SK-N-SH treated with all-trans-retinoic acid at 6 μM for 48 hours (cell line): ENCODE results near the gene VPS25.
"Not testable (repeated sequence)": the region's sequence is repeated elsewhere in the genome, so short reads cannot be mapped to it uniquely, and the experiment has no call there.

Experiments
- ATAC-seq: fragments of 200-7000 bp; cut with Tn5 transposase; 3 replicates; pipeline ENCODE4 v1.9.1; 2020; ENCODE audit warnings: mild to moderate bottlenecking, moderate library complexity
- ARNTL ChIP-seq: fragments of 450-650 bp; formaldehyde crosslinking; IDR thresholded peaks from 2 replicates; pipeline ENCODE4 v1.5.0; 2020; ENCODE audit warnings: low read depth, mild to moderate bottlenecking, moderate library complexity, borderline replicate concordance
- CSDC2 ChIP-seq: fragments of 250-450 bp; sonication (Bioruptor Pico); IDR thresholded peaks from 2 replicates; pipeline ENCODE4 v1.5.0; 2020; ENCODE audit warnings: mild to moderate bottlenecking, moderate library complexity
- ESRRG ChIP-seq: fragments of 250-450 bp; sonication (Bioruptor Pico); IDR thresholded peaks from 2 replicates; pipeline ENCODE4 v1.6.1; 2021; ENCODE audit warnings: mild to moderate bottlenecking
- ISL1 ChIP-seq: fragments of 250-450 bp; sonication (Bioruptor Pico); IDR thresholded peaks from 2 replicates; pipeline ENCODE4 v2.1.2; 2022; ENCODE audit warnings: mild to moderate bottlenecking, moderate library complexity
- PPARA ChIP-seq: fragments of 250-450 bp; sonication (Bioruptor Pico); IDR thresholded peaks from 2 replicates; pipeline ENCODE4 v1.5.0; 2020; ENCODE audit warnings: mild to moderate bottlenecking, borderline replicate concordance
- SNAI2 ChIP-seq: fragments of 250-450 bp; sonication (Bioruptor Pico); IDR thresholded peaks from 2 replicates; pipeline ENCODE4 v1.5.0; 2020; ENCODE audit warnings: mild to moderate bottlenecking, moderate library complexity
- TCF4 ChIP-seq: fragments of 250-450 bp; sonication (Bioruptor Pico); IDR thresholded peaks from 2 replicates; pipeline ENCODE4 v1.8.0; 2021; ENCODE audit warnings: mild to moderate bottlenecking, moderate library complexity, borderline replicate concordance
- ZC3H10 ChIP-seq: fragments of 250-450 bp; sonication (Bioruptor Pico); IDR thresholded peaks from 2 replicates; pipeline ENCODE4 v1.5.1; 2021; ENCODE audit warnings: mild to moderate bottlenecking, moderate library complexity
- ZFP3 ChIP-seq: fragments of 250-450 bp; sonication (Bioruptor Pico); IDR thresholded peaks from 2 replicates; pipeline ENCODE4 v1.5.0; 2020; ENCODE audit warnings: mild to moderate bottlenecking, moderate library complexity
- ZFP30 ChIP-seq: fragments of 450-650 bp; formaldehyde crosslinking; IDR thresholded peaks from 2 replicates; pipeline ENCODE4 v1.5.0; 2022; ENCODE audit warnings: mild to moderate bottlenecking, moderate library complexity
- ZNF565 ChIP-seq: fragments of 450-650 bp; formaldehyde crosslinking; conservative IDR thresholded peaks from 2 replicates; pipeline ENCODE4 v1.5.0; 2020; ENCODE audit warnings: low read depth, mild to moderate bottlenecking, moderate library complexity
- ZNF70 ChIP-seq: fragments of 450-650 bp; formaldehyde crosslinking; IDR thresholded peaks from 2 replicates; pipeline ENCODE4 v1.5.0; 2020; ENCODE audit warnings: mild to moderate bottlenecking, moderate library complexity
- ZNF8 ChIP-seq: fragments of 450-650 bp; formaldehyde crosslinking; IDR thresholded peaks from 2 replicates; pipeline ENCODE4 v1.5.0; 2020; ENCODE audit warnings: mild to moderate bottlenecking, moderate library complexity
- TF ChIP-seq, protein P1 (sequence below): fragments of 250-450 bp; sonication (Bioruptor Pico); IDR thresholded peaks from 2 replicates; pipeline ENCODE4 v1.5.1; 2021; ENCODE audit warnings: mild to moderate bottlenecking, moderate library complexity
- TF ChIP-seq, protein P2 (sequence below): fragments of 250-450 bp; sonication (Bioruptor Pico); IDR thresholded peaks from 2 replicates; pipeline ENCODE4 v1.8.0; 2020; ENCODE audit warnings: mild to moderate bottlenecking, moderate library complexity, borderline replicate concordance
- TF ChIP-seq, protein P3 (sequence below): fragments of 250-450 bp; sonication (Bioruptor Pico); IDR thresholded peaks from 2 replicates; pipeline ENCODE4 v1.5.0; 2020; ENCODE audit warnings: mild to moderate bottlenecking, moderate library complexity

Gene VPS25

DNA sequence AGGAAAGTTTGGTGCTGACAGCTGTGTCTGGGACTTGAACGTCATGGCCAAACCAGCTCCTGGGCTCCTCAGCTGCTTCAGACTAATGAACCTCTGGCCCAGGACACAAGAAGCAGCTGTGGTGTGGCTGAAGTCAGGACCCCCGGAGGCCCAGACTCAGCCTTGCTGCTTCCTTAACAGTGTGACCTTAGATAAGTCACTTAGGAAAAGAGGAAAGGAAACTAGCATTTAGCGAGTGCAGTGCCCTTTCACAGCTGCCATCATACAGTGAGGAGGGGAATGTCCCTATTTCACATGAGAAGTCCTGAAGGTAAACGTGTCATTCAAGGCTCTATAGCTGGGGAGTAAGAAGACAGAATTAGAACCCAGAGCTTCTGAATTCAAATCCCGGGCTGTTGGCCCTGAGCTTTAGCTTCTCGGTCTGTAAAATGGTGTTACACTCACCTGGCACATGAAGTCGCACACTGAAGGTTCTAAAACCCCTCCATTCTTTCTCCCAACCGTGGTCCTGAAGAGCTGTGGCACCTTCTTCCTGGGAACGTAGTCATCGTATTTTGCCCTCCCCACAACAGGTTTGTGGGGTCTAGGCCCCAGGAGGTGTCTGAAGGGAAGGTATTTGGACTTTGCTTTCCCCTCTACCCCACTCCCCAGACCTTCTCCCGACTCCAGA lies 13.1 kb upstream of the VPS25 start:
- ATAC-seq = no peak
- TF ChIP-seq ISL1 (CRISPR knock-in tag) = no peak

DNA sequence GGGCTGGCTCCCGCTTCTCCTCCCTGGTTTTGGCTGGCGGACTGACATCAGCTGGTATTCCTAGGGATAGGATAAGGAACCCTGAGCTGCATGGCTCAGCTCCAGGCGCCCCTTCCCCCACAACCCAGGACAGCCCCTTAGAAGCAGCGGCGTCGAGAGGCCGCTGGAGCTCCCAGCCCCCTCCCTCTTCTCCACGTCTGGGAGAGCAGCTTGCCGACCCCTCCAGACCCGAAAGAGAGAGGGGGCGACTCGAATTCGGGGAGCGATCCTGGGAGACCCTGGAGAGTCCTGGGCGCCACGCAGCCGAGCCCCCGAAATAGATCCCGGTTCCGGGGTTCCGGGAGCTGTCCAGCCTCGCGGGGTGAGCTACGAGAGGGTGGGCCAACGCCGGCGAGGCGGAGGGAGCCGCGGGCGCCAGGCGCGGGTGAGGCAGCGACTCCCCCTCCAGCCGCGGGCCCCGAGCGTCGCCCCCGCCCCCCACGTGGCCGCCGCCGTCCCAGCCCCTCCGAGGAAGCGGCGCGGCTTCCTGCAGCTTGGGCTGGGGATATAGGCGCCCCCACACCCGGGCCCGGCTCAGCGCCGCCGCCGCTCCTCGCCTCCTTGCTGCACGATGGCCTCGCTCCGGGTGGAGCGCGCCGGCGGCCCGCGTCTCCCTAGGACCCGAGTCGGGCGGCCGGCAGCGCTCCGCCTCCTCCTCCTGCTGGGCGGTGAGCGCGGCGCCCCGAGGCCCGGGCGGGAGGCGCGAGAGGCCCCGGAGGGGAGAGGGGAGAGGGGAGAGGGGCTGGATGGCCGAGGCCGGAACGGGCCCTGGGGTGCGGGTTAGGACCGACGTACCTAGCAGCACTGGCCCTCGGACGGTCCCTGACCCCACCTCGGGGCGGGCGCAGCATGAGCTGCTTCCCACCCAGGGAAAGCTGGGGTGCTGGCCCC lies 12.3 kb upstream of the VPS25 start, which contains the start of gene RAMP2:
Gene RAMP2 (plus strand): TSS at position 576 of the 930 bp plus-strand sequence. CDS start 35 bp downstream, at position 611.
- TF ChIP-seq ARNTL (CRISPR knock-in tag) (no peak), PPARA (no peak), ZFP30 (CRISPR knock-in tag) (no peak), ISL1 (CRISPR knock-in tag) (no peak), SNAI2 (CRISPR knock-in tag) (no peak), TCF4 (CRISPR knock-in tag) (no peak), ZC3H10 (no peak), CSDC2 (CRISPR knock-in tag) (no peak), ZNF8 (CRISPR knock-in tag) (no peak), ESRRG (no peak)
- TF ChIP-seq, protein P1, sequence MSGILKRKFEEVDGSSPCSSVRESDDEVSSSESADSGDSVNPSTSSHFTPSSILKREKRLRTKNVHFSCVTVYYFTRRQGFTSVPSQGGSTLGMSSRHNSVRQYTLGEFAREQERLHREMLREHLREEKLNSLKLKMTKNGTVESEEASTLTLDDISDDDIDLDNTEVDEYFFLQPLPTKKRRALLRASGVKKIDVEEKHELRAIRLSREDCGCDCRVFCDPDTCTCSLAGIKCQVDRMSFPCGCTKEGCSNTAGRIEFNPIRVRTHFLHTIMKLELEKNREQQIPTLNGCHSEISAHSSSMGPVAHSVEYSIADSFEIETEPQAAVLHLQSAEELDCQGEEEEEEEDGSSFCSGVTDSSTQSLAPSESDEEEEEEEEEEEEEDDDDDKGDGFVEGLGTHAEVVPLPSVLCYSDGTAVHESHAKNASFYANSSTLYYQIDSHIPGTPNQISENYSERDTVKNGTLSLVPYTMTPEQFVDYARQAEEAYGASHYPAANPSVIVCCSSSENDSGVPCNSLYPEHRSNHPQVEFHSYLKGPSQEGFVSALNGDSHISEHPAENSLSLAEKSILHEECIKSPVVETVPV = no peak
- TF ChIP-seq, protein P2, sequence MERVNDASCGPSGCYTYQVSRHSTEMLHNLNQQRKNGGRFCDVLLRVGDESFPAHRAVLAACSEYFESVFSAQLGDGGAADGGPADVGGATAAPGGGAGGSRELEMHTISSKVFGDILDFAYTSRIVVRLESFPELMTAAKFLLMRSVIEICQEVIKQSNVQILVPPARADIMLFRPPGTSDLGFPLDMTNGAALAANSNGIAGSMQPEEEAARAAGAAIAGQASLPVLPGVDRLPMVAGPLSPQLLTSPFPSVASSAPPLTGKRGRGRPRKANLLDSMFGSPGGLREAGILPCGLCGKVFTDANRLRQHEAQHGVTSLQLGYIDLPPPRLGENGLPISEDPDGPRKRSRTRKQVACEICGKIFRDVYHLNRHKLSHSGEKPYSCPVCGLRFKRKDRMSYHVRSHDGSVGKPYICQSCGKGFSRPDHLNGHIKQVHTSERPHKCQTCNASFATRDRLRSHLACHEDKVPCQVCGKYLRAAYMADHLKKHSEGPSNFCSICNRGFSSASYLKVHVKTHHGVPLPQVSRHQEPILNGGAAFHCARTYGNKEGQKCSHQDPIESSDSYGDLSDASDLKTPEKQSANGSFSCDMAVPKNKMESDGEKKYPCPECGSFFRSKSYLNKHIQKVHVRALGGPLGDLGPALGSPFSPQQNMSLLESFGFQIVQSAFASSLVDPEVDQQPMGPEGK (CRISPR knock-in tag) = no peak
- TF ChIP-seq, all 23 proteins: peak for 0
- ATAC-seq = peak; percentile 55

DNA sequence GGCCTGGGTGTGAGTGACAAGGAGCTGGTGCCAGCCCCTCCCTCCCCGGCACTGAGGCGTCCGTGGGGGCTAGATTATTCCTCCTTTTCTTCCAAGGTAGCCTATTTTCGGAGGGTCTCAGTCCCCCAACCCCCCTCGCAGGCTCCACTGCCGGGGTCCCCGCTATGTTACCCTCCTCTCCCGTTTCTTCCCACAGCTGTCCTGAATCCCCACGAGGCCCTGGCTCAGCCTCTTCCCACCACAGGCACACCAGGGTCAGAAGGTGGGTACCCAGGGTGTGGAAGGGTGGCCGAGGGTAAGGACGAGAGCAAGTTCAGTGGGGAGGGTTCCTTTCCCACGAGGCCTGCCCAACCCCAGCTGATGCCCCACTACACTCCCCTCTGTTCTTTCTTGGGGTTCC lies 11.6 kb upstream of the VPS25 start:
- TF ChIP-seq ZNF8 (CRISPR knock-in tag) (no peak), ZC3H10 (no peak), ZFP3 (CRISPR knock-in tag) (no peak)
- TF ChIP-seq, protein P3, sequence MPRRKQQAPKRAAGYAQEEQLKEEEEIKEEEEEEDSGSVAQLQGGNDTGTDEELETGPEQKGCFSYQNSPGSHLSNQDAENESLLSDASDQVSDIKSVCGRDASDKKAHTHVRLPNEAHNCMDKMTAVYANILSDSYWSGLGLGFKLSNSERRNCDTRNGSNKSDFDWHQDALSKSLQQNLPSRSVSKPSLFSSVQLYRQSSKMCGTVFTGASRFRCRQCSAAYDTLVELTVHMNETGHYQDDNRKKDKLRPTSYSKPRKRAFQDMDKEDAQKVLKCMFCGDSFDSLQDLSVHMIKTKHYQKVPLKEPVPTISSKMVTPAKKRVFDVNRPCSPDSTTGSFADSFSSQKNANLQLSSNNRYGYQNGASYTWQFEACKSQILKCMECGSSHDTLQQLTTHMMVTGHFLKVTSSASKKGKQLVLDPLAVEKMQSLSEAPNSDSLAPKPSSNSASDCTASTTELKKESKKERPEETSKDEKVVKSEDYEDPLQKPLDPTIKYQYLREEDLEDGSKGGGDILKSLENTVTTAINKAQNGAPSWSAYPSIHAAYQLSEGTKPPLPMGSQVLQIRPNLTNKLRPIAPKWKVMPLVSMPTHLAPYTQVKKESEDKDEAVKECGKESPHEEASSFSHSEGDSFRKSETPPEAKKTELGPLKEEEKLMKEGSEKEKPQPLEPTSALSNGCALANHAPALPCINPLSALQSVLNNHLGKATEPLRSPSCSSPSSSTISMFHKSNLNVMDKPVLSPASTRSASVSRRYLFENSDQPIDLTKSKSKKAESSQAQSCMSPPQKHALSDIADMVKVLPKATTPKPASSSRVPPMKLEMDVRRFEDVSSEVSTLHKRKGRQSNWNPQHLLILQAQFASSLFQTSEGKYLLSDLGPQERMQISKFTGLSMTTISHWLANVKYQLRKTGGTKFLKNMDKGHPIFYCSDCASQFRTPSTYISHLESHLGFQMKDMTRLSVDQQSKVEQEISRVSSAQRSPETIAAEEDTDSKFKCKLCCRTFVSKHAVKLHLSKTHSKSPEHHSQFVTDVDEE (CRISPR knock-in tag) = no peak
- no peak for ATAC-seq

DNA sequence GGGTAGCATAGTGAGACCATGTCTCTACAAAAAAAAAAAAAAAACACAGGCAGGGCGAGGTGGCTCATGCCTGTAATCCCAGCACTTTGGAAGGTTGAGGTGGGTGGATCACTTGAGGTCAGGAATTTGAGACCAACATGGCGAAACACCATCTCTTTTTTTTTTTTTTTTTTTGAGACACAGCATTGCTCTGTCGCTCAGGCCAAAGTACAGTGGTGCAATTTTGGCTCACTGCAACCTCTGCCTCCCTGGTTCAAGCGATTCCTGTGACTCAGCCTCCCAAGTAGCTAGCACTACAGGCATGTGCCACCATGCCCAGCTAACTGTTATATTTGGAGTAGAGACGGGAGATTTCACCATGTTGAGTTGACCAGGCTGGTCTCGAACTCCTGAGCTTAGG lies 7.1 kb upstream of the VPS25 start:
- ATAC-seq = no peak
- no peak for TF ChIP-seq PPARA
- TF ChIP-seq CSDC2 (CRISPR knock-in tag) = no peak
- no peak for TF ChIP-seq ESRRG
- no peak for TF ChIP-seq ARNTL (CRISPR knock-in tag)
- TF ChIP-seq ZNF565 = no peak
- no peak for TF ChIP-seq SNAI2 (CRISPR knock-in tag)
- TF ChIP-seq ISL1 (CRISPR knock-in tag) = no peak
- TF ChIP-seq ZNF70 (CRISPR knock-in tag) = no peak
- TF ChIP-seq, protein P2 (CRISPR knock-in tag) = no peak

DNA sequence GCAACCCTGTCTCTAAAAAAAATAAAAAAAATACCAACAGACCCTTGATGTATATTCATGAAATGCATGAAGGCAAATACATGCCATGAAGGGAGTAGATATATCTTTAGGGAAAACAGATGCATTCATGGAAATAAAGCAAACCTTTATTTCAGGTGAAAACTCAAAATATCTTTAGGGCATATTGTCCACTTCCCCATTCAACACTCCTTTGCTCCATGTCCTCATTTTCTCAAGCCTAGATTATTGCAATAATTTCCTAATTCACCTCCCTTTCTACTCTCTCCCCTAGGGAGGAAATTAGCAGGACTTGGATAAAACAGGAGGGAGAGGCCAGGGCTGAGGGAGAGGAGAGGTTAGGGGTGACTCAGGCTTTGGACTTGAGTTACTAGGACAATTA lies 5.7 kb upstream of the VPS25 start:
- no peak for ATAC-seq
- no peak for TF ChIP-seq ARNTL (CRISPR knock-in tag)
- TF ChIP-seq PPARA = no peak

DNA sequence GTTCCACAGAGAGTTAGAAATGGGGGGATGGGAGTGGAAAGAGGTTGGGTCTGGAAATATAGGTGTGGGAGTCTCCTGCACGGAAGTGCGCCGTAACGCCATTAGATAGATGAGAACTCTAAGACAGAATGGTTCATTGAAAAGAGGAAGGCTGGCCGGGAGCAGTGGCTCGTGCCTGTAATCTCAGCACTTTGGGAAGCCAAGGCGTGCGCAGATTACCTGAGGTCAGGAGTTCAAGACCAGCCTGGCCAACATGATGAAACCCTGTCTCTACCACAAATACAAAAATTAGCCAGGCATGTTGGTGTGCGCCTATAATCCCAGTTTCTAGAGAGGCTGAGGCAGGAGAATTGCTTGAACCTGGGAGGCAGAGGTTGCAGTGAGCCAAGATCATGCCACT lies 5.2 kb upstream of the VPS25 start:
- ATAC-seq = not testable (repeated sequence)

DNA sequence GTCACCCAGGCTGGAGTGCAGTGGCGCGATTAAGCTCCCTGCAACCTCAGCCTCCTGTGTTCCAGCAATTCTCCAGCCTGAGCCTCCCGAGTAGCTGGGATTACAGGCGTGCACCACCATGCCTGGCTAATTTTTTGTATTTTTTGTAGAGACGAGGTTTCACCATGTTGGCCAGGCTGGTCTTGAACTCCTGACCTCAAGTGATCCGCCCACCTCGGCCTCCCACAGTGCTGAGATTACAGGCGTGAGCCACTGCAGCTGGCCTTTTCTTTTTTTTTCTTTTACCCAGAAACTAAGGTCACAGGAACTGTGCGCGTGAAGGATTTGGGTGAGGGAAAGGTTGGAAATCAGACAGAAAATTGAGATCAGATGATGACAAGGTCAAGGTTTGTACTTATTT lies 3.3 kb upstream of the VPS25 start:
- ATAC-seq = not testable (repeated sequence)
